Sigmoid colon (tissue), 7 donors: ENCODE data around the gene HIVEP2. TPM values are rescaled to one million over a fixed set of nuclear protein-coding genes. Genes with fewer than 3 reads are reported as not detected.

Experiments used
- DNase-seq: peaks from one replicate; pipeline ENCODE4 v3.0.0-alpha.2; 2019
- H3K27ac ChIP-seq, 4 donors: fragments of 200-600 bp; sonication (generic); one replicate each; pipeline ENCODE4 v1.5.1; 2016 to 2019; ENCODE audit warnings: mild to moderate bottlenecking in 1 of 4
- H3K27me3 ChIP-seq, 3 donors: fragments of 200-600 bp; sonication (generic); one replicate each; pipeline ENCODE4 v1.5.1; 2019; ENCODE audit warnings: mild to moderate bottlenecking in 1 of 3
- H3K36me3 ChIP-seq, 4 donors: fragments of 200-600 bp; sonication (generic); one replicate each; pipeline ENCODE4 v1.5.1; 2016 to 2019
- H3K4me1 ChIP-seq, 4 donors: fragments of 200-600 bp; sonication (generic); one replicate each; pipeline ENCODE4 v1.5.1; 2017 to 2019
- H3K4me3 ChIP-seq, 4 donors: fragments of 200-600 bp; sonication (generic); one replicate each; pipeline ENCODE4 v1.5.1; 2017 to 2019; ENCODE audit warnings: mild to moderate bottlenecking in 2 of 4, moderate library complexity in 1 of 4
- H3K9me3 ChIP-seq, 4 donors: fragments of 200-600 bp in 3 of 4; sonication (generic) in 3 of 4; one replicate each; pipeline versions ENCODE4 v1.5.1 to v1.6.1; 2013 to 2019
- EP300 ChIP-seq, 4 donors: sonication (generic); formaldehyde crosslinking; IDR thresholded peaks; one replicate each; pipeline ENCODE4 v1.6.1; 2017; ENCODE audit warnings: antibody characterized with exemption in 4 of 4
- POLR2A ChIP-seq, 2 donors: fragments of 450-650 bp; IDR thresholded peaks; one replicate each; pipeline ENCODE4 v1.6.1; 2016; ENCODE audit warnings: antibody characterized with exemption in 2 of 2, mild to moderate bottlenecking in 2 of 2, moderate library complexity in 2 of 2
- POLR2AphosphoS5 ChIP-seq, 4 donors: sonication (generic); formaldehyde crosslinking; IDR thresholded peaks; one replicate each; pipeline ENCODE4 v1.6.1; 2017; ENCODE audit warnings: antibody characterized with exemption in 4 of 4
- WGBS, 2 donors: extraction: QIAGEN DNeasy Blood & Tissue Kit; methylation state at CpG; one replicate each; pipeline ENCODE4 v1.1.7; 2013; 5-methylcytosine and 5-hydroxymethylcytosine counted together
- intact Hi-C: fragments of 100-400 bp; cut with DNase I; formaldehyde crosslinking; loops from one replicate; pipeline ENCODE4 v1.15.1; 2023
- polyA plus RNA-seq, 3 donors: library from polyadenylated mRNA; stranded (reverse); fragments of 200-250 nt; gene quantifications; one replicate each; pipeline ENCODE4 v1.2.3, GENCODE V29; 2013
- total RNA-seq, 4 donors: library from RNA; depleted of rRNA; stranded (reverse); fragments of >200 nt; gene quantifications; one replicate each; pipeline ENCODE4 v1.1.0, GENCODE V29; 2016
- TF ChIP-seq, protein P1 (sequence below), 4 experiments: fragments of 450-650 bp in 3 of 4; fragments of 200-600 bp in 1 of 4; IDR thresholded peaks; one replicate each; pipeline ENCODE4 v1.5.1; 2016 to 2019; ENCODE audit warnings: antibody characterized with exemption in 4 of 4, mild to moderate bottlenecking in 3 of 4, moderate library complexity in 2 of 4
- donor health status: healthy with polysubstance abuse.
- donor health status: Bipolar disorder and iron deficiency.
- donor health status: healthy.

The HIVEP2 gene
- total and polyA plus RNA-seq, 7 donors = 1.8 to 21.7 (median 11.5) TPM

DNA sequence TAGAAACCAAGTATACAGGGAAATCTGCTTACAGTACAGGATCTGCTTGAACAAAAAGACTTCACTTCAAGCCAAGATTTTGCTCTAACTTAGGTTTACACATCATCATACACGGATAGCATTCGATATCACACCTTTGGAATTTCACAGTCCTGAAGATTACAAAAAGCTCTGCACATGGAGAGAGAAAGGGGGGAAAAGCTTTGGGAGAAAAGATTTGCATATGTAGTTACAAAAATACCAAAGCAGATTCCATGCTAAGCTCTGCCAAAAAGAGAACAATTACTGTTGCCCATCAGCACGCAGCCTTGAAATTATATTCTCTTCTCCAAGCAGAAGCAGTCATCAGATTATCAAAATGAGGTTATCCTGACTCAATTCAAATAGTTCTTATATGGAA lies 62.0 kb downstream of the HIVEP2 start:
- no peak for TF ChIP-seq POLR2A (IDR thresholded peaks at IDR 0.05)
- TF ChIP-seq, protein P1, sequence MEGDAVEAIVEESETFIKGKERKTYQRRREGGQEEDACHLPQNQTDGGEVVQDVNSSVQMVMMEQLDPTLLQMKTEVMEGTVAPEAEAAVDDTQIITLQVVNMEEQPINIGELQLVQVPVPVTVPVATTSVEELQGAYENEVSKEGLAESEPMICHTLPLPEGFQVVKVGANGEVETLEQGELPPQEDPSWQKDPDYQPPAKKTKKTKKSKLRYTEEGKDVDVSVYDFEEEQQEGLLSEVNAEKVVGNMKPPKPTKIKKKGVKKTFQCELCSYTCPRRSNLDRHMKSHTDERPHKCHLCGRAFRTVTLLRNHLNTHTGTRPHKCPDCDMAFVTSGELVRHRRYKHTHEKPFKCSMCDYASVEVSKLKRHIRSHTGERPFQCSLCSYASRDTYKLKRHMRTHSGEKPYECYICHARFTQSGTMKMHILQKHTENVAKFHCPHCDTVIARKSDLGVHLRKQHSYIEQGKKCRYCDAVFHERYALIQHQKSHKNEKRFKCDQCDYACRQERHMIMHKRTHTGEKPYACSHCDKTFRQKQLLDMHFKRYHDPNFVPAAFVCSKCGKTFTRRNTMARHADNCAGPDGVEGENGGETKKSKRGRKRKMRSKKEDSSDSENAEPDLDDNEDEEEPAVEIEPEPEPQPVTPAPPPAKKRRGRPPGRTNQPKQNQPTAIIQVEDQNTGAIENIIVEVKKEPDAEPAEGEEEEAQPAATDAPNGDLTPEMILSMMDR (IDR thresholded peaks at IDR 0.05) = no peak
- no peak for TF ChIP-seq EP300 (IDR thresholded peaks at IDR 0.05)
- no peak for TF ChIP-seq POLR2AphosphoS5 (IDR thresholded peaks at IDR 0.05)
- Histone ChIP-seq H3K4me1 (peaks cover 0 to 39% (median 28%) of the 10 kb centered on the region in 4 donors), H3K9me3 (no peaks in the 10 kb centered on the region), H3K27ac (no peak overlapping the region), H3K4me3 (no peak overlapping the region), H3K36me3 (no peaks in the 10 kb centered on the region), H3K27me3 (no peaks in the 10 kb centered on the region)
- no peak for DNase-seq
- WGBS, 2 donors = 81% methylated on average over 3 of the region's 3 CpGs
- intact Hi-C loops = no loop called here

DNA sequence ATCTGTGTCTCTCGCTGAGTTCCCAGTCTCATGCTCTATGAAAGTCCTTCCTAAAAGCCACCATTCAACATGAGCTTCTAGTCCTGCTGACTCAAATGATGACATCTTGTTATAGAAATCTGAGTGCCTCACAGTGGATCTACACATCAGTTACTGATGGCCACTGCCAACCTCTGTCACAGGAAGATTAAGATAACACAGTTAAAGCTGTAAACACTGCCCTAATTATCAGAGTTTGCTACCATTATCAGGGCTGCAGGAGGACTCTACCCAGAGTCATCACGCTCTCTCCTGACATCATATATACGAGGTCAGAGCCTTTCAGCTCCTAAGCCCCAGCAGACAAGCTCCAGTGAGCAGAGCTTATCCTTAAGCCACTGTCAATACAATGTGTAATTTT lies 63.2 kb downstream of the HIVEP2 start:
- 90 to 95% methylated on average over 3 of the region's 3 CpGs for WGBS, 2 donors
- Histone ChIP-seq H3K9me3 (no peaks in the 10 kb centered on the region), H3K36me3 (no peaks in the 10 kb centered on the region), H3K27ac (no peak overlapping the region), H3K4me1 (peaks cover 0 to 35% (median 25%) of the 10 kb centered on the region in 4 donors), H3K27me3 (no peaks in the 10 kb centered on the region), H3K4me3 (no peak overlapping the region)
- DNase-seq = no peak
- intact Hi-C loops = no loop called here
- TF ChIP-seq POLR2A (IDR thresholded peaks at IDR 0.05) (no peak), POLR2AphosphoS5 (IDR thresholded peaks at IDR 0.05) (no peak), EP300 (IDR thresholded peaks at IDR 0.05) (no peak)
- TF ChIP-seq, protein P1 (IDR thresholded peaks at IDR 0.05) = no peak

DNA sequence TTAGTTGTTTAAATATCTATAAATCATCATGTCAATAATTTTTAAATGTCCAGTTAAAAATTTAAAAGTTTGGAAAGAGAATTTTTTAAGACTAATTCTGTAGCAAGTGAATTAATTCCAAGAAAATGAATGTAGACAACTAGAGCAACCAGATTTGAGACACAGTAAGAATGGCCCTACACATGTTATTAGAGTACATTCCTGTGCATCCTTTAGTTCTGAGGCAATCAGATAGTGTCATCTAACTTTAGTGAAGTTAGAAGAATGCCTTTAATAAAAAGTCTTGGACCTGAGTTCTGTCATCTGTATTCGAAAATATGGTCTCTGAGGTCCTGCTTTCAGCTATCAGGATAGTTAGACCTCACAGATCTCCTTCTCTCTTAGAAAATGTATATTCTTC lies 63.7 kb downstream of the HIVEP2 start:
- no peak overlapping the region for H3K27ac ChIP-seq
- intact Hi-C loops = no loop called here
- 92 to 100% methylated on average over 1 of the region's 1 CpG for WGBS, 2 donors

DNA sequence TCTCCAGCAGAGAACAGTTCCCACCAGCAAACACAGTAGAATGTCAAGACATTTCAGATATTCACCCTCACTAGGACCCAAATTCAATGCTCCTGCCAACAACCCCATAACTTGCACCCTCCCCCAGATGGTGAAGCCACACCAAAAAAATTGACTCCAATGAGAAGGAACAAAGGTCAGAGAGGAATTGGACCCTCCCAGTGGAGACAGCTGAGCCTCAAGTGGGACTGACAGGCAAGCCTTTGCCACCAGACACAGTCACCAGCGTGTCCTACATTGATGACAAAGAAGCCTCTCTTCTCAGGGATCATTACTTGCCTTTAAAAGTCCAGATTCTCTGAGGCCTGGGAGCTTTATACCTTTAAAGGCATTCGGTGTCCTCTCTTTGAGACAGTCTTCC lies 64.8 kb downstream of the HIVEP2 start:
- WGBS, 2 donors = 96% methylated on average over 2 of the region's 2 CpGs
- intact Hi-C loops = no loop called here

More for the DNA sequence above, 63.7 kb downstream of the HIVEP2 start:
- H3K4me3 ChIP-seq = no peak overlapping the region
- TF ChIP-seq POLR2AphosphoS5 (IDR thresholded peaks at IDR 0.05) = no peak
- no peak for TF ChIP-seq EP300 (IDR thresholded peaks at IDR 0.05)
- no peak for TF ChIP-seq POLR2A (IDR thresholded peaks at IDR 0.05)
- TF ChIP-seq, protein P1 (IDR thresholded peaks at IDR 0.05) = no peak
- H3K36me3 ChIP-seq = no peaks in the 10 kb centered on the region
- no peak for DNase-seq
- H3K4me1 ChIP-seq = peaks cover 0 to 31% (median 21%) of the 10 kb centered on the region in 4 donors
- no peaks in the 10 kb centered on the region for H3K27me3 ChIP-seq
- H3K9me3 ChIP-seq = no peaks in the 10 kb centered on the region

More for the DNA sequence above, 64.8 kb downstream of the HIVEP2 start:
- peaks cover 0 to 21% (median 15%) of the 10 kb centered on the region in 4 donors for H3K4me1 ChIP-seq
- no peaks in the 10 kb centered on the region for H3K9me3 ChIP-seq
- no peak overlapping the region for H3K27ac ChIP-seq
- no peak for DNase-seq
- H3K27me3 ChIP-seq = no peaks in the 10 kb centered on the region
- TF ChIP-seq EP300 (IDR thresholded peaks at IDR 0.05) = no peak
- TF ChIP-seq POLR2A (IDR thresholded peaks at IDR 0.05) = no peak
- no peak for TF ChIP-seq POLR2AphosphoS5 (IDR thresholded peaks at IDR 0.05)
- TF ChIP-seq, protein P1 (IDR thresholded peaks at IDR 0.05) = no peak
- no peaks in the 10 kb centered on the region for H3K36me3 ChIP-seq
- no peak overlapping the region for H3K4me3 ChIP-seq
